Stimulated activated CD8-positive, alpha-beta memory T cell treated with anti-CD3 and anti-CD28 coated beads, Interleukin-4, amount 100 ng/mL, for 24 hours (primary cell): ENCODE data around the gene TMEM81.

Experiments used
- DNase-seq: peaks from one replicate; pipeline ENCODE4 v3.0.0-alpha.2; 2020; ENCODE audit warnings: low read depth

TMEM81 gene, protein sequence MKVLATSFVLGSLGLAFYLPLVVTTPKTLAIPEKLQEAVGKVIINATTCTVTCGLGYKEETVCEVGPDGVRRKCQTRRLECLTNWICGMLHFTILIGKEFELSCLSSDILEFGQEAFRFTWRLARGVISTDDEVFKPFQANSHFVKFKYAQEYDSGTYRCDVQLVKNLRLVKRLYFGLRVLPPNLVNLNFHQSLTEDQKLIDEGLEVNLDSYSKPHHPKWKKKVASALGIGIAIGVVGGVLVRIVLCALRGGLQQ

DNA sequence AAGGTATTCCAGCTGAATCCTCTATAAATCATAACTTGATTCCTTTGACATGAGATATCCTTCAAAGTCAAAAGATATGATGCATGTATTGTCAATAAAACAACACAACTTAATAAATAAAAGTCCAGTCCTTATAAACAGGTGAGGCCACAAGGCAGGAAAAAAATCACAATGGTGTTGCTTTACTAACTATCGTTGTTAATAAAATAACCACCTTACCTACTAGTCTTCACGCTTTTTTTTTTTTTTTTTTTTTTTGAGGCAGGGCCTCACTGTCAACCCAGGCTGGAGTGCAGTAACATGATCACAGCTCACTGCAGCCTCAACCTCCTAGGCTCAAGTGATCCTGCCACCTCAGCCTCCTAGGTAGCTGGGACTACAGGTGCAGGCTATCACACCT, at the start of gene TMEM81:
Gene TMEM81, minus strand, starts transcription at position 101 of the 400 bp plus-strand sequence. CDS start 140 bp downstream, outside the sequence.
- no peak for DNase-seq

DNA sequence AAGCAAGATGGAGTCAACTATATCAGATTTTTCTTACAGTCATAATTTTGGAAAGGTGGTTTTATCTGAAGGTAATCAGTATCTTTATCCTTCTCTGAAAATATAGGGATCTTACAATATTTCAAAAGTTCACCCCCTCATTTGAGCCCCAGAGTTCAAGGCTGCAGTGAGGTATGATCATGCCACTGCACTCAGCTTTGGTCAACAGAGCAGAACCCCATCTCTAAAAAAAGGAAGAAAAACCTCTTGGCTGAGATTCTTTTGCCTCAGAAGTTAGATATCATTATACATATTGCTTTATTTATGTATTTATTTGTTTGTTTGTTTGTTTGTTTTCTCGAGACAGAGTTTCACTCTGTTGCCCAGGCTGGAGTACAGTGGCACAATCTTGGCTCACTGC, 49.0 kb upstream of the TMEM81 start:
- DNase-seq: no peak

DNA sequence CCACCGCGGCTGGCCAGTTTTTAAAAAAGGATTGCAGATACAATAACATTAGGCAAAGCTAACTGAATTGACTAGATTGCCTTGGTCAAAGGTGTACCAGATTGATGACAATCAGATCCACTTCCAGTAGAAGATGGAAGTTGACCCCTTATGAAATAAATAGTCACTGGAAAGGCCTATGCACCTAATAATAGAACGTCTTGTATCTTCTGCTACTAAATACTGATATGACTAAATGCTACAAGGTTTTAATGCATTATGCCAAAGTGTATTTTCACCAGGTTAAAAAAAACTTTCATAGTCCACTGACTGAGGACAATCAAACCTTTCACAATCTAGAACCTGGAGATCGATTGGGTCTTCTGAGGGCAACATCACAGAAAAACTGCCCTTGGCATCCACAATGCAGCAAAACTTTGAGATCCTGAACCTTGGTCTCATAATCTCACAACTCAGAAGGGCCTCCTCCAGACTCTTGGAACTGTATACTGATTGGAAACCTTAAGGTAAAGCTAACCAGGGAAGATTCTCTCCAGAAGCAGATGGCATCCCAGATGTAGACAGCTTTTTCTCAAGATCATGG, 45.3 kb upstream of the TMEM81 start:
- DNase-seq: no peak

DNA sequence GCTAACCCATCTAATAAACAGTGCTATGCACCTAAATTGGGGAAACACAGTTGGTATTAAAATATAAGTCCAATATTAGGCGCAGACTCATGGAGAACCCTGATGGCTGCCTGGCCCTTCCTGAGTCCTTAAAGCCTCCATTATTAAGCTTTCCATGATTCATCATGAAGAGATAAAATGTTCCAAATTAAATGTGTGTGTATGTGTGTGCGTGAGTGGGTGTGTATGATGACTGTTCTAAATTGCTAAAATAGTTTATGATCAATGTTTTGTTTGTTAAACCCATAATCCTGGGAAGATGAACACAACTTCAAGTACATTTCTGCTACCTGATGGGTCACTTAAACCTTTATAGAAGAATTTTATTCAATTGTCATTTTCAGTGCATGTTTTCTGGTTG, 43.8 kb upstream of the TMEM81 start:
- DNase-seq: no peak

DNA sequence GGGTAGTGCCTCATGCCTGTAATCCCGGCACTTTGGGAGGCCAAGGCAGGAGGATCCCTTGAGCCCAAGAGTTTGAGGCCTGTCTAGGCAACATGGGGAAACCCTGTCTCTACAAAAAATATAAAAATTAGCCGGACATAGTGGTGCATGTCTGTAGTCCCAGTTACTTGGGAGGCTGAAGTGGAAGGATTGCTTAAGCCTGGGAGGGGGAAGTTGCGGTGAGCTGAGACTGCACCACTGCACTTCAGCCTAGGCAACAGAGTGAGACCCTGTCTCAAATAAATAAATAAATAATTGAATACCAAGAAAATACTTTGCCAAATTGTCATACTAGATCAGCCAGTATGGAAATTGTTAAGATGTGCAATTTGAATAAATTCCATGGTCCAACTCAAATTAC, 43.4 kb upstream of the TMEM81 start:
- no peak for DNase-seq

DNA sequence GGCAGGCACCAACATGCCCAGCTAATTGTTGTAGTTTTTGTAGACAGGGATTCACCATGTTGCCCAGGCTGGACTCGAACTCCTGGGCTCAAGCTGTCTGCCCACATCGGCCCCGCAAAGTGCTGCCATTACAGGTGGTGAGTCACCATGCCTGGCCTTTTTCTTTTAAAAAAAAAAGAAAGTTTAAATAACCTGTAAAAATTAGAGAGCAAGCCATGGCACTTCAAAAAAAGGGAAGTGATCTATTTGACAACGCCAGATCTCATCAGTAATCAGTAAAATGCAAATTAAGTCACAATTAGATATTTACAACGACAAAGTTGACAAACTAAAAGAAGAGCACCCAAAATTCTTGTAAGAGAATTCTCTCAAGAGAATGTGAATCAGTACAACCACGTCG, 40.5 kb upstream of the TMEM81 start:
- DNase-seq: no peak

DNA sequence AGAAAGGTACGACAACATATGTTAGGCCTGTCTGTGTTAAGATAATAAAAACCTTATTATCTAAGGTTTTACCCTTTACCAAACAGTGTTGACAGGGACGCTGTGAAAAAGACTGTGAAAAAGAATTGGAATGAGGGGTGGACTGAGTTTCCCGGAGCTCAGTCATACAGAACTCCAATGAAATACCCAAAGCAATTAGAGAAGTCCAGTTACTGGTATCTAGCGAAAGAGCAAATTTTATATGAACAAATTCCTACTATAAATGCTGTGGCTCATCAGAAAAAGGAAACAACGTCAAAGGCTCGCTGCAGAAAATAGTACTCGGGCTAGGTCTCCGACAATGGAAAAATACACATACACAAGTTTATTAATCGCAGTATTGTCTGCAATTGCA, 38.2 kb upstream of the TMEM81 start:
- DNase-seq: no peak

DNA sequence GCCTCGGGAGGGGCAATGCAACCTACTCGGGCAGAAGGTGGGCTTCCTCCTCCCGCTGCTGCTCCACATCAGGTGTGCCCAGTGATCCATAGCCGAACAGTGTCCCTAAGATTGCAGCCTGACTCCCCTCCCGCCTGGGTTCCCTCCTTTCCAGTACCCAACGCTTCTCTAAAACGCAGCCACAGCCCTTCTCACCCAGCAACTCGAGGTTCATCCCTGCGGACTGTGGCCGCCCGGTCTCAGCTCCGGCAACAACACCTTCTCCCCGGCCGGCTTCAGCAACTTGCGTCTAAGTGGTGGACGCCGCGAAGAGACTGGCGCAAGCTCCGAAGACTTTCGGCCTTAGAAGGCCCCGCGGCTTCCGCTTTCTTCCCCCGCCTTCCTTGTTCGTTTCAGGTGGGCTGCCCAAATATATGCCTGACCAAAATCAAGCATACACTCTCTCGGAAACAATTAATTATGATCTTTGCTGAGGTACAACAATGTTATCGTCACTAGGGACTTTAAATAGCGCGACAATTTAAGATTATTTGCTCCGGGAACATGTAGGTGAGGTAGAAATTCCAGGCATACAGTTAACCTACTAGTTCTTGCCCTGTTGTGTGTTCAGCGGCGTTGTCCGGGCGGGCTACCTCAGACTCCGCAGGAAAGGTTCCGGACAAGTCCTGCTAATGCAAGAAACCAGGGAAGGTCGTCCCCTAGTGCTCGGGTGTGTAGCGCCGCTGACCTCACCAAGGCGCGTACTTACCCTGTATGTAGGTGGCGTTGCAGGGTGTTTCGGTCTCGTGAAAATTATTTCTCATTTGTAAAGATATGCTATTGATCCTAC, 37.6 kb upstream of the TMEM81 start, which contains the start of gene RBBP5:
Gene RBBP5, minus strand, starts transcription at position 319 of the 829 bp plus-strand sequence. Its CDS starts 105 bp downstream, at position 214.
- peak; percentile 92 for DNase-seq

DNA sequence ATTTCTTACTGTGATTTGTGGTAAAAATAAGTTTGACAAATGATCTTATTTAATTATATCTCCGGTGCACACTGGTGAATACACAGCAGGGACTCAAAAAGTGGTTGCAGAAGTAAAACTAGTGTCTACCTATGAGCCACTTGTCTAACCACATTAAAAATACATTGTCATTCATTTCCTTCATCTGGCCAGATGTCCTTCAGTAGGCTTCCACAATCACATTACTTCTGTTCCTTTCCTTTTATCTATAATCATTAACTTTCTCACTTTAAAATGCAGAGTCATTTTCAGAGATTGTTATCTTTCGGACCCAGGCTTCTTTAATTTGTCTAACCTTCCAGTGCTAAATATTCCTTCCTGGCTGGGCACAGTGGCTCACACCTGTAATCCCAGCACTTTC, 34.5 kb upstream of the TMEM81 start:
- no peak for DNase-seq

DNA sequence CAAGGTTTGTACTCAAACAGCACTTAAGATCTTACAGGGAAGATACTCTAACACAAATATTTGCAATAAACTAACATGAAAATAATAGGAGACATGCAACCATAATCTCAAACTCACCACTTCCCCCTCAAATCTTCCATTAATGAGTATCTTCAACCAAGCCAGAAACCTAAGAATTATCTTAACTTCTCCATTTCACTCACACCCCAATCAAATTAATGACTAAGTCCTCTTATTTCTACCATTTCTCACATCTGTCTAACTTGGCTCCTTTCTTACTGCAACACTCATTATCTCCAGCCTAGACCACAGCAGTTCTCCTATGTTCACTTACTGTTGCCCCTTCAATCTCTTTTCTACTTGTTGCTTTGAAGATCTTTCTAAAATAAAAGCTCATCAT, 27.1 kb upstream of the TMEM81 start:
- DNase-seq: no peak

DNA sequence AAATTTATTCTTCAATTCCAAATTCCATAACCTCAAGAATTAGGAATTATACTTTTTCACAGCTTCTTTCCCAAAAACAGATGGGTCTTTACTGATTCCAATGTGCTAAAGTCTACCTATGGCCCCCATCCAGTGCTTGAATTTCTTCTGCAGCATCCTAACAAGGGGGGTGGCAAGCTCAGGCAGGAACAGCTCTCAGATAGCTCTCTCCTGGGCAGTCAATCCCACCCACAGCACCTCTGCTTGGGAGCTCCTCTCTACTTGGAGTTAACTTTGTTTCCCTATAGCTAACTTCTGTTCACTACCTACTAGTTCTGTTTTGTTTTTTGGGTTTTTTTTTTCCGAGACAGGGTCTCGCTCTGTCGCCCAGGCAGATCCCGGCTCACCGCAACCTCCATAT, 25.5 kb upstream of the TMEM81 start:
- DNase-seq: no peak

DNA sequence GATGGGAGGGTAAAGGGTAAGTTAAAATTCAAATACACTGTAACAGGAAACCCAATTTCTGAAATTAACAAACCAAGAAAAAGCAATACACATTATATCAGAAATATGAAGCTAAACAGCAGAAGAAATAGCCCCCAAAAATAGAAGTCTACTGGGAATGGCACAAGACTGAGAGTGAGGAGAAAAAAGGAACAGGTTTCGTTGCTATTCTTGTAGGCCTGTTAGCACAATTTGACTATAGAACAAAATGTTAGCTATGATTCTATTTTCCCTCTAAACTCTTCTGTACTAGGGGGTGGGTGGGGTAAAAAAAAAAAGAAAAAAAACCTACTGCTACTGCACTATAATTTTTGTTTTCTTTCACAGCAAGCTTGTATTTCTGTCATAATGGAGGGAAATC, 25.0 kb upstream of the TMEM81 start:
- no peak for DNase-seq

DNA sequence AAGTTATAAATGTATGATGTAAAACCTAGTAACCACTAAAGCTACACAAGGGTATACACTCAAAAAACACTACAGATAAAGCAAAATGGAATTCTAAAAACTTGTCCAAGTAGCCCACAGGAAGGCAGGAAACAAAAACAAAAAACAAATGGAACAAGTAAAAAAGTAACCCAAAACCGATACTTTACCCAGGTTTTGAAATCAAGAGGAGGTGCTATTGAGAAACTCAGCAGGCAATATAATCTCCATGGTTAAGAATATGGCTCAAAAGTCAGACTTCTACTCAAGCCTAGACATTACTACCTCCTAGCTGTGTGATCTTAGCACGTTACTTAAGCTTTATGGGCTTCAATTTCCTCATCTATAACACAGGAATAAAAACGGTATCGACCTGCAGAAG, 24.2 kb upstream of the TMEM81 start:
- no peak for DNase-seq

DNA sequence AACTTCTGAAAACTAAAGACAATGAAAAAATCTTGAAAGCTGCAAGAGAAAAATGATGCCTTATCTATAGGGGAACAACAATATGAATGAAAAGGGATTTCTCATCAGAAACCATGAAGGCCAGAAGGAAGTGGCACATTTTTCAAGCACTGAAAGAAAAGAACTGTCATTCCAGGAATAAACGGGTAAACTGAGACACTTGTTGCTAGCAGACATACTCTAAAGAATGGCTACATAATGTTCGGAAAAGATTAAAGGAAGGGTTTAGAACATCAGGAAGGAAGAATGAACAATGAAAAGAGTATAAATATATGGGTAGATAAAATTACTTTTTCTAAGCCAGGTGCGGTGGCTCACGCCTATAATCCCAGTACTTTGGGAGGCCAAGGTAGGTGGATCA, 23.1 kb upstream of the TMEM81 start:
- DNase-seq: no peak

DNA sequence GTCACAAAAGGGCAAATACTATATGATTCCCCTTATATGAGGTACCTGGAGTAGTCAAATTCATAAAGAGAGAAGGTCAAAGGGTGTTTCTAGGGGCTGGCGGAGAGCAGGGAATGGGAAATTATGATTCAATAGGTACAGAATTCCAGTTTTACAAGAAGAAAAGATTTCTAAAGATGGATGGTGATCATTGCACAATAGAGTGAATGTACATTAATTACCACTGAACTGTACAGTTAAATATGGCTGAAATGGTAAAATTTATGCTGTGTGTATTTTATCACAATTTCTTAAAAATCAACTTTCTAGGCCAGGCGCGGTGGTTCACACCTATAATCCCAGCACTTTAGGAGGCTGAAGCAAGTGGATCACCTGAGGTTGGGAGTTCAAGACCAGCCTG, 18.1 kb upstream of the TMEM81 start:
- DNase-seq: no peak

DNA sequence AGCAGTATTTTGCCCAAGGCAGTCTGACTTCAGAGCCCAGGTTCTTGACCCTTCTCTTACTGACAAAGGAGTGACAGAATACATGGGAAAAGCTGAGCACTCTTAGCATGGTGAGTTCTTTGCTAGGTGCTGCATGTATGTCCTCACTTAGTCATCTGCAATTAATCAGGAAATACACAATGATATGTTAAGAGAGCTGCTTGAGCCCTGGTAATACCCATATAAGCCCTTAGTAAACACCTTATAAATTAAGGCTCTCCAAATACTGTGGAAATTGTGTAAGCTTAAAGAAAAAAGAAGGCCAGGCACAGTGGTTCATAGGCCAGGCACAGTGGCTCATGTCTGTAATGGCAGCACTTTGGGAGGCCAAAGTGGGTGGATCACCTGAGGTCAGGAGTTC, 14.0 kb upstream of the TMEM81 start:
- DNase-seq: no peak

DNA sequence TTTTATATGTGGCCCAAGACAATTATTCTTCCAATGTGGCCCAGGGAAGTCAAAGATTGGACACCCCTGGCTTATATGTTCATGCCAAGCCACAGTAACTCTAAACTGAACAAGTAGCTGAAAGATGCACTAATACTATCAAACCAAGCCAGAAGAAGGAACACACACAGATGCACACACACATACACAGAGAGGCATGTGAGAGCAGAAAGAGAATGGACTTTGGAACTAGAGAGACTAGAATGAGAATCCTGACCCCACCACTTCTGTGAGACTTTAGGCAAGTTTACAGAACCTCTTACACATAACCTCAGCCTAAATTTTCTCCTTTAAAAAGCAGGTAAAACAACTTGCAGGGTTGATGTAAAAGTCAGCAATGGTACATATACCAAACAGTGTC, 11.2 kb upstream of the TMEM81 start:
- no peak for DNase-seq

DNA sequence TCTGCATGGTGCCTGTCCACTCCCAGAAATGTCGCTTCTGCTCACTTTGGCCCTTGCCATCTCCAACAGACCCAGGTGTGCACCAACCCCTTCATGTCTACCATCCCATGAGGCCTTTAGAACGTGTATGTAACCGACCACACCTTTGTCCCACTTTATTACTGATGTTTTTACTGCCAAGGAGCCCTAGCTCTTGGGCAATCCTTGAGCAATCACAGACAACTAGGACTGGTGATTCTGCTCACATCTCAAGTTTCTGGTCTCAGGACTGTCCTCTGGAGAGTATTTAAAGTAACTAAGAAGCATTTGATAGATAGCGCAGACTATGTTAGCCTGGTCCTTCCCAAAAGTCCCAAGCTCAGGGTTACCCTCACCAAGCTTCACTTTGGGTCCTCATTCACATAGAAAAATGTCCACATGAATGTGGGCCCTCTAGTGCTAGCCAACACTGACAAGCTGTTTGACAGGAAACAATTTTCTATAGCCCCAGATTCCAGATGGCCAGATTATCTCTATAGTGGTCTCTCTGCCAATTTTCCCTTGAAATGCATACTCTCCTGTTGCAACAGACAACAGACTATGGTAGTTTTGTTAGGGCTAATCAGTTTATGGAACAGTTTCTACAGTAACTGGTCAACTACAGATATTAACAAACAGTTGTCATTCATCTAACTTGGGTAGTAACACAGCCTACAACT, 6.9 kb upstream of the TMEM81 start:
- no peak for DNase-seq

DNA sequence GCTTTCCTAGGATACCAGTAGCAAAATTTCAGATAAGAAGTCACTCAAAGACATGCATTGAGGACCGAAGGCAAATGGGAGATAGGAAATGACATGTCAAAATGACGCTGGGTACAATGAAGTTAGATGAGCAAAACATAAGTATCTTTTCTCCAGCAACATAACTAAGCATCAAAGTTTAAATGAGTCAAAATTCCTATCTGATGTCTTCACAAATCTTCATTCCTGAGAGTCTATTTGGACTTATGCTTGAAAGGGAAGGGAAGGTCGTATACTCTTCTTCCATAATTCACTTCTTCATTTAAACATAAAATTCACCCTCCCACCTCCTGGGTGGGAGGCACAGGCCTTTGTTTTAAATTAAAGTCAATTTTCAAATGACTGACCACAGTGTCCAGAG, 4.1 kb upstream of the TMEM81 start:
- DNase-seq: no peak

DNA sequence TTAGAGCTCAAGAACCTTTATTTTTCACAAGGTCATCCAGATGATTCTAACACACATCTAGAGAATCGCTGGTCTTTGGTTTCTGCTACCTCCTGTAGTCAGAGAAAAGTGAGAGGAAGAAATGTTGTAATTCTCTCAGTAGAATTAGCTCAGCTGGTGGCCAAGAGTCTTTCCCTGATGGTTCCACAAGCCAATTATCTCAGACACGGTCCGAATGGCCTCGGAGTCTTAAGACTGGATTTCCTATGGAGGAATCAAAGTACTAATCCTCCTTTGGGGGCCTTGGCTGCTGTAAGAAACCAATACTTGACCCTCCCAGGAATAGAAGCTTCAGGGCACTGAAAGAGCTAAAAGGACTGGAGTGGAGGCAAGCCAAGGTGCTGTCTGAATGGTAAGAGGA, 1.8 kb downstream of the TMEM81 start:
- DNase-seq: no peak

DNA sequence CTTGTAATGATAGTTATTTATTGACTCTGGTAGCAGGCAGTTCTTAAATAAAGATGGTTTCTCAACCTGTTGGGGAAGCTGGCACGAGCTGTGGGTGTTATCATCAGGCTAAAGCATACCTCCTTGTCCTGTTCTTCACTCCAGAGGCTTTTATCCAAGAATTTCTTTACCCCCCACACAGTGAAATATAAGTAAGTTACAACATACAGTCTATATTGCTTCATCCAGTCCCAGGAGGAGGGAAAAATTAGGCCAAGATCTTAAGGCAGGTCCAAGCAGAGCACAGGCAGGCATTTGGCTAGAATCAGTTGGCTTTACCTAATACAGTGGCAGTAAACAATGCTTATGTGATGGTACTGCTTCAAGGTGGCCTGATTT, 6.3 kb downstream of the TMEM81 start:
- no peak for DNase-seq

DNA sequence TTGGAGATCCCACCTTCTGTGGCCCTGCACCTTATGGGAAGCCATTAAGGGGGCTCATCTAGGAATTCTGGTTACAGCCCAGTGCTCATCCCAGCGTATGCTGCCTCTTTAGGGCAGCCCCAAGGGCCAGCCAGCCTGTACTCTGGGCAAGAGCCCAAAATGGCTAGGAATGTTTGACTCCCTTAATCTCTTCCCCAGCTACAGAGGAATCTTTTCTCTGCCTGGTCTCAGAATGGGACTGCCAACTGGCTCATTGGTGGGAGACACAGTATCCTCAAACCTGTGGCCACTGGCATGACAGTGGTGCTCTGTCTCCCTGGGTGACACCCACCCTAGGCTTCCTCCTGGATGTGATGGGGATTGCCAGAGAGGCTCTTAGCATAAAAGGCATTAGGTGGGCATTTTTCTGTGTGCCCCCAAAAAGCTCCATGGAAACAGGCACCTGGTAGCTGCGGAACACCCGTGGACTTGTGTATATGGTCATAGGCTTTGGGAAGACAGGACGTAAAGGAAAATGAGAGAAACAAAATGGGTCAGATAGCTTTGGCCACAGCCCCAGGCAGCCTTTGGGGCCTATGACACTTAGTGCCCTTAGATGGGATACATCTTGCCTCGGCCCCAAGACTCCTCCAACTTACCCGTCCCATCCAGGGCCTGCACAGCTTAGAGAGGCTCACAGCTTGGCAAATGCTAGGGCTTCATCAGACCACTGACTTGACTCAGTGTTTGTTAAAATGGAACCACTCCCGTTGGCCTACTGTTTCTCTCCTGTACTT, 6.9 kb downstream of the TMEM81 start:
- no peak for DNase-seq
